DOHH2 (cell line): ENCODE measurements around the gene MALAT1.

Experiments
- EZH2phosphoT487 ChIP-seq: fragments of 200-600 bp; sonication (generic); IDR thresholded peaks from 2 replicates; pipeline ENCODE4 v1.6.1; 2017; ENCODE audit warnings: borderline replicate concordance, mild to moderate bottlenecking, antibody characterized with exemption, low read length, moderate library complexity, mixed read lengths
- TF ChIP-seq, protein P1 (sequence below): fragments of 200-600 bp; sonication (generic); IDR thresholded peaks from one replicate; pipeline ENCODE4 v1.5.1; 2014; ENCODE audit warnings: antibody characterized with exemption, mild to moderate bottlenecking, low read depth, low read length; ENCODE audit not compliant: poor library complexity, severe bottlenecking

DNA sequence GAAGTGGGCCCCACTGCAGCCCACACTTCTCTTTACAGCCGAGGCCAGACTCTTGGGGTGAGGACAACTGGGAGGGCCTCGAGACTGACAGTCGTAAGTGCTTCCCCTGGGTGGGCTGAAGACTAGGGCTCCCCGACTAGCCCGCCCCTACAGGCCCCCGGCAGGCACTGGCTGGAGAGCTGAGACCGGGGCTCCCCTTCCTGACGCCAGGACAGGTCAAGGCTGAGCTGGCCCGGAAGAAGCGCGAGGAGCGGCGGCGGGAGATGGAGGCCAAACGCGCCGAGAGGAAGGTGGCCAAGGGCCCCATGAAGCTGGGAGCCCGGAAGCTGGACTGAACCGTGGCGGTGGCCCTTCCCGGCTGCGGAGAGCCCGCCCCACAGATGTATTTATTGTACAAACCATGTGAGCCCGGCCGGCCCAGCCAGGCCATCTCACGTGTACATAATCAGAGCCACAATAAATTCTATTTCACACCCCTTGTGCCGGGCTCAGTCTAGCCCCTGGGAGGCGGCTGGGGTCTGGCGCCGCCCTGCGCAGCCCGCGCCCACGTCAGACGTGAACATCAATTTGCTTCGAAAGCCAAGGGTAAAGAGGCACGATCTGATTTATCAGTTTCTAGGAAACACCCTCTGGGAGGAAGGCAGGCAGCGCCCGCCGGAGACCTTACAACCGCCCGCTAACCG, 39.5 kb downstream of the MALAT1 start:
- TF ChIP-seq EZH2phosphoT487 = no peak
- TF ChIP-seq, protein P1, sequence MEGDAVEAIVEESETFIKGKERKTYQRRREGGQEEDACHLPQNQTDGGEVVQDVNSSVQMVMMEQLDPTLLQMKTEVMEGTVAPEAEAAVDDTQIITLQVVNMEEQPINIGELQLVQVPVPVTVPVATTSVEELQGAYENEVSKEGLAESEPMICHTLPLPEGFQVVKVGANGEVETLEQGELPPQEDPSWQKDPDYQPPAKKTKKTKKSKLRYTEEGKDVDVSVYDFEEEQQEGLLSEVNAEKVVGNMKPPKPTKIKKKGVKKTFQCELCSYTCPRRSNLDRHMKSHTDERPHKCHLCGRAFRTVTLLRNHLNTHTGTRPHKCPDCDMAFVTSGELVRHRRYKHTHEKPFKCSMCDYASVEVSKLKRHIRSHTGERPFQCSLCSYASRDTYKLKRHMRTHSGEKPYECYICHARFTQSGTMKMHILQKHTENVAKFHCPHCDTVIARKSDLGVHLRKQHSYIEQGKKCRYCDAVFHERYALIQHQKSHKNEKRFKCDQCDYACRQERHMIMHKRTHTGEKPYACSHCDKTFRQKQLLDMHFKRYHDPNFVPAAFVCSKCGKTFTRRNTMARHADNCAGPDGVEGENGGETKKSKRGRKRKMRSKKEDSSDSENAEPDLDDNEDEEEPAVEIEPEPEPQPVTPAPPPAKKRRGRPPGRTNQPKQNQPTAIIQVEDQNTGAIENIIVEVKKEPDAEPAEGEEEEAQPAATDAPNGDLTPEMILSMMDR = no peak
